ENCODE data around the gene GGA2.
"Not testable (repeated sequence)": the region's sequence is repeated elsewhere in the genome, so short reads cannot be mapped to it uniquely, and the experiment has no call there.

The GGA2 gene

DNA sequence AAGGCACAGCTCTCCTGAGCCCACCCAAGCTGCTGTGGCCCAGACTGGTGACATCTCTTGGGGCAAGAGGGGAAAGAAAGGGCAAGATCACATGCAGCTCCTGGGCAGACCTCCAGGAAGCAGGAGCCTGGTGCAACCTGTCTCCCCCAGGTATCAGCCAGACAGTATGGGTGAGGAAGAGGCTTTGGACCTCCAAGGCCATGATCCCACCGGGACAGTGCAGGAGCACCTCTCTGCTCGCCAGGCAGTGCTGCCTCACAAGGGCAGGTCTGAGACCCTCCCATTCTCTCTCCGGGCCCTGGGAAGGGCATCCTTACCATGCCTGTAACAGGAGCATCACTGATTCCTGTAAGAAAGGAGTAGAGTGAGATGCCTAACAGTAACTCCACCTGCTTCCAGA, 31.7 kb downstream of the GGA2 start:
- no peak for DNase-seq (ENCODE audit: low read depth in 2 of 2)

DNA sequence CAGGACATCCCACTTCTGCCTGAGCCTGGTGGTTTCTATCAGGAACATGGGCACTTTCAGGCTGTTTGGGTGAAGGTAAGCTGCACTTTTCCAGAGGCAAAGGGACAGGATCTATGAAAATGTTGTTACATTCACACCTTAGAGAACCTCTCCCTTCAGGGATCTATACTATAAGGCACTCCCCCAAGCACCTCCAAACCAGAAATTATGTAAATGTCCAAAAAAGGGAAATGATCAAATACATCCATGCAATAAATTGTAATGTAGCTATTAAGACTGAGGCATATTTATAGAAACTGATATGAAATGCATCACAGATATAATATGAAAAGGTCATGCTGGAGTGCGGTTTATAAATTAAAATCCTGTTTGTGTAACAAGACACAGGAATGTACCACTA, 34.0 kb downstream of the GGA2 start:
- no peak for DNase-seq (ENCODE audit: low read depth in 2 of 2)

DNA sequence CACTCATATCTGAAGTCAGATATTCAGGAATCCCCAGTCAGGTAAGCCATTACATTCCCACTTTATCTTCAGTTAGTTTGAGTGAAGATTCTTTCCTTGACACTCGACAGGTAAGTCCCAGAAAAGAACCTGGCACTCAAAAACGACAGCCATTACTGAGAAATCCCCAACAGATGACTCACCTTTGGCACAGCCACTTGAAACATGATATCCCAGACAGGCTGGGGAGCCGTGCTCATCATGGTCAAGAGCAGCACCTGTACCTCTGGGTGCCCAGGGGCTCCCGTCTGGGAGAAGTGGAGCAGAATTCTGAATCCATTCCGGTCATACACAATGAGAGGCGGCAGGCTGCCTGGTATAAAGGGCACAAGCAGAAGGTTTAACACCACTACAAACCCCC, 40.5 kb downstream of the GGA2 start:
- no peak for DNase-seq (ENCODE audit: low read depth in 2 of 2)

DNA sequence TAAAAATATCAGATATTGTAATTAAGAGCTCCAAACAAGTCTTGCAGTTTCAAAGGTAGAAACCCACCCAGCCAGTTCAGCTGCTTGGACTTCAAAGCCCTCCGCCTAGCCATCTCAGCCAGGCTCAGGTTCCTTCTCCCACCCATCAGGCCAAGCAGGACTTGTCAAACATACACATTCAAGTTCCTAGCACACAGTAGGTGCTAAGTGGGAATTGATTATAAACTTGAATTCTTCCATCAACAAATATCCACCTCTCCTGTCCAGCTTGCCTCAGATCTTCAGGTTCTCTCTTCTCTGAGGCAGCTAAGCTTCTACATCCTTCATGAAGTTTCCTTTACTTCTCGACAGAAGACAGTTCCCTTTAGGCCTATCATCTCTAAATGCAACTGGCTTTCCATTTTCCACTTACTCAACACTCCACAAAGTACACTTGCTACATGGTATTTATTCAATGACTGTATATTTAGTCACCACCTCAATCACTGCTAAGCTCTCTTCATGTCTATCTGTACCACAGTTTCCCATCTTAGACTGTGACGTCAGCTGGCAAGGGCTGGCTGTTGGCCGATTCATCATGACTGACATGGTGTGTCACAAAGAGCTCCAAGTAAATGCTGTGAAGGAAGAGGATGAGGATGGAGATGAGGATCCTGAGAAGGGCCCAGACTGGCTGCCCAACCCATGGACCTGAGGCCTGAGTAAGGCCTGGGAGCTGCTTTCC, 44.0 kb downstream of the GGA2 start:
- DNase-seq (ENCODE audit: low read depth in 2 of 2): peak; percentile 13 to 18

GRCh38 chr16:23465179-23465578, 45.1 kb downstream of the GGA2 start:
- DNase-seq (ENCODE audit: low read depth in 2 of 2): no peak

DNA sequence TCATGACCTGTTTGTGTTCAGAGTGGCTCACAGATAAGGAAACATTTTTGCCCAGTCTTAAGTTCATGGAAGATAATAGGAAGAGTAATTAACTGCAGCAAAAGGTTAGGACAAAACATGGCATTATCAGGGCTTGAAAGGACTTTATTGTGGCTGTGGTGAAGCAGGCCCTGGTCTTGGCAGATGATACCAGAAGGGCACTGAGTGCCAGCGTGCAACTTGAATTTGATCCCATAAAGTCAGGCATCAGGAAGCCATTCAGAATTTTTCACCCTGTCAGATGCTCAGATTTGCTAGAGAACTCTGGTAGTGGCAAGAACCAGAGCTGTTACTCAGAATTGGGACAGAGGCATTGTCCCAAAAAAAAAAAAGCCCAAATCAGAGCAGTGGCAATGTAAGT, 46.1 kb downstream of the GGA2 start:
- no peak for DNase-seq (ENCODE audit: low read depth in 2 of 2)

GRCh38 chr16:23462994-23463393, 47.3 kb downstream of the GGA2 start:
- DNase-seq (ENCODE audit: low read depth in 2 of 2): peak; percentile 61 to 62

GRCh38 chr16:23453338-23454052, 56.8 kb downstream of the GGA2 start:
- no peak for DNase-seq (ENCODE audit: low read depth in 2 of 2)

DNA sequence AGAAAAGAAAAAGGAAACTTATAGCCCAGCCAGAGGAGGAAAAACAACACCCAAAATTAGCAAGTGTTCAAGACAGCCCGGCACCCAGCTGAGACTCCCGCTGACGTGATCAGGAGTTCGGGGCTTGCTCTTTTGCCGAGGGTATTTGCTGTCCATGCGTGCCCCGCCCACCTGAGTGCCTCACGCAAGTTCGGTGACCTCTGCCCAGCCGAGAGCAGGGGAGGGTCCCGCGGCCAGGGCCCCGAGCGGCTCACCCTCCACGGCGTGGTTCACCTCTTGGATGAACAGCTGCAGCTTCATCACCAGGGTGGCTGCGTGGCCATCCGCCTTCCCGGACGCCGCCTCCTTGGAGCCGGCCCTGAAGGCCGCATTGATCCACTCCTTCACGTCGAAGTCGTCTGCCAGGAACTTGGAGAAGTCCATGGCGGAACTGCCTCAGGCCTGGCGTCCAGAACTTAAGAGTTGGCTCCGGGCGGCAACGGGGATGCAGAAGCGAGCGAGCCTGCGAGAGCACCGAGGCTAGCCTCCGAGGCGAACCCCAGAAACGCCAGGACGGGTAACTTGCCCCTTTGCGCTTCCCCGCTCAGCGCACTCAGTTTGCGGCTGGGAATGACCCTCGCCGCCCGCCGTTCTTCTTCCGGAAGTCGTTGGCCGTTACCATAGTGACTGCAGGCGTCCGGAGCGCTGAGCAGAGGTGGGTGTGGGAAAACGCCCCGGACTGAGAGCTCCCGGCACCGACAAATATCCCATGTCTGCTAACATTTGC, 57.5 kb downstream of the GGA2 start, which contains the start of gene COG7:
TSS of gene COG7 (minus strand) at position 618 of the 766 bp plus-strand sequence. CDS start at position 423, 195 bp downstream.
- DNase-seq (ENCODE audit: low read depth in 2 of 2): peak; percentile 71 to 77

DNA sequence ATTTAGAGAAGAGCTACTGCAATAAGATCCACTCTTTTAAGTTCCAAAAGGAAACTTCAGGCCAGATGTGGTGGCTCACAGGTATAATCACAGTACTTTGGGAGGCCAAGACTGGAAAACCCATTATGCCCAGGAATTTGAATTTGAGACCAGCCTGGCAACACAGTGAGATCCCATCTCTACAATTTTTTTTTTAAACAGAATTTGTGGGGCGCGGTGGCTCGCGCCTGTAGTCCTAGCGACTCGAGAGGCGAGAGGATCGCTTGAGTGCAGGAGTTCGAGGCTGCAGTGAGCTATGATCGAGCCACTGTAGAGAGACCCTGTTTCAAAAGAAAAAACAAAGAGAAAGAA, 58.1 kb downstream of the GGA2 start:
- no peak for DNase-seq (ENCODE audit: low read depth in 2 of 2)

DNA sequence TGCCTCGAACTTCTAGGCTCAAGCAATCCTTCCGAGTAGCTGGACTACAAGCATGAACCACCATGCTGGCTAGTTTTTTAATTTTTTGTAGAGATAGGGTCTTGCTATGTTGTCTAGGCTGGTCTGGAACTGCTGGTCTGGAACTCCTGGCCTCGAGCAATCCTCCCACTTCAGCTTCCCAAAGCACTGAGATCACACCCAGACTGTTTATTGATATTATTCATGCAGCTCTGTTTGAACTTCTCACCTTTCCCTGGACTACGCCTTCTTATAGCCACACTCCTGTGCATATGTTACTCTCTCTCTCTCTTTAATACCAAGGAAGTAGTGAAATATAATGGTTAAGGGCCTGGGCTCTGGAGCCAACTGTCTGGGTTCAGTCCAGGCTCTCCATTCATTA, 61.9 kb downstream of the GGA2 start:
- DNase-seq (ENCODE audit: low read depth in 2 of 2): no peak

DNA sequence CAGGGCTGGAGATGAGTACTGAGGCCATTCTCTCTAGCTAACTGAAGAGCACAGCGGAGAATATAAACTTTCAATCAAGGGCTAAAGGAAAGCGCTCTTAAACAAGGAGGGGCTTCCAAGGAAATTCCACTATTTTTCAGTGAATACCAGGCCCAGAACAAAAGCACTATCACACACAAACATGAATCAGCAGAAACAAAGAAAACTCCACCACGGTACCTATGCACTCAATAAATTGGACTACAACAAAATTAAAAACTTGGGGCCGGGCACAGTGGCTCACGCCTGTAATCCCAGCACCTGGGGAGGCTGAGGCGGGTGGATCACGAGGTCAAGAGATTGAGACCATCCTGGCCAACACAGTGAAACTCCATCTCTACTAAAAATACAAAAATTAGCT, 72.8 kb downstream of the GGA2 start:
- not testable (repeated sequence) for DNase-seq (ENCODE audit: low read depth in 2 of 2)

DNA sequence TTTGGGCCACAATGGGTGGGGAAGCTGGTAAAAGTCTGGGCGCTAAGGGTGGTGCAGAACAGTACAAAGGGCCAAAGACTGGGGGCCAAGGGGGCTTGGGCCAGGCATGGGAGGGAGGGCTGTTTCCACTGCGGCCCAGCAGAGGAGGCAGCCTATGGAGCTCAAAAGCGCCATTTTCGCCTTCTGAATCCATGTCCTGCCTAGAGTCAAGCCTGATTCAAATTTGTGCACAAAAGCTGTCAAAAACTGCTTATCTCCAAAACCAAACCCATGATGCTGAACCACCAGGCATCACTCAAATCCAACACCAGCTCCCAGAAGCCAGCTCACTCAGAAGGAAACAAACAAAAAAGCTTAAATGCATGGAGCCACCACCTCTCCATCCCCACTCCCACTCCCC, 73.3 kb downstream of the GGA2 start:
- DNase-seq (ENCODE audit: low read depth in 2 of 2): no peak

GRCh38 chr16:23435500-23435899, 74.8 kb downstream of the GGA2 start:
- no peak for DNase-seq (ENCODE audit: low read depth in 2 of 2)

GRCh38 chr16:23434380-23434779, 75.9 kb downstream of the GGA2 start:
- peak; percentile 36 to 41 for DNase-seq (ENCODE audit: low read depth in 2 of 2)

DNA sequence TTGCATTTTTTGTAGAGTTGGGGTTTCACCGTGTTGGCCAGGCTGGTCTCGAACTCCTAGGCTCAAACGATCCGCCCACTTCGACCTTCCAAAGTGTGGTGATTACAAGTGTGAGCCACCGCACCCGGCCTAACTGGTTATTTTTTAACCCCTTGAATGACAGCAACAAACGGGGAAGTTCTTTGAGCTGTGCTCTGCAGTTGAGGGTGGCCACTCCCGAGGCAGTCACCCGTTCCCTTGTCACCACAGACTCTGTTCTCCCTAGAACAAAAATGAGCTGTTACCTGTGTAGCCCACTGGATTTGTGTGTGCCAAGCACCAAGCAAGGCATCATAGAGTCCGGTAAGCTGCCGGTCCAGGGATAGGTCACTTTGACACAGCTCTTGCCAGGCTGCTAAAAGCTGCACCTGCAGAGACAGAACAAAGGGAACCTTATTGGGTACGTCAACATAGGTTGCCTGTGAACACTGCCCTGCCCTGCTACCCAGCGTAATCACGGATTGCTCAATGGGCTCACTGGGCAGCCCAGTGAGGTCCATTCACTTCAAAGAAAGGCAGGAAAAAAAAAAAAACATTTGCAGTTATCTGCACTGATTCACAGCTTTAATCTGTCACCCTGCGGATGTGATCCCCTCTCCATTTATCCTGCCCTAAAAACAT, 76.9 kb downstream of the GGA2 start:
- no peak for DNase-seq (ENCODE audit: low read depth in 2 of 2)

DNA sequence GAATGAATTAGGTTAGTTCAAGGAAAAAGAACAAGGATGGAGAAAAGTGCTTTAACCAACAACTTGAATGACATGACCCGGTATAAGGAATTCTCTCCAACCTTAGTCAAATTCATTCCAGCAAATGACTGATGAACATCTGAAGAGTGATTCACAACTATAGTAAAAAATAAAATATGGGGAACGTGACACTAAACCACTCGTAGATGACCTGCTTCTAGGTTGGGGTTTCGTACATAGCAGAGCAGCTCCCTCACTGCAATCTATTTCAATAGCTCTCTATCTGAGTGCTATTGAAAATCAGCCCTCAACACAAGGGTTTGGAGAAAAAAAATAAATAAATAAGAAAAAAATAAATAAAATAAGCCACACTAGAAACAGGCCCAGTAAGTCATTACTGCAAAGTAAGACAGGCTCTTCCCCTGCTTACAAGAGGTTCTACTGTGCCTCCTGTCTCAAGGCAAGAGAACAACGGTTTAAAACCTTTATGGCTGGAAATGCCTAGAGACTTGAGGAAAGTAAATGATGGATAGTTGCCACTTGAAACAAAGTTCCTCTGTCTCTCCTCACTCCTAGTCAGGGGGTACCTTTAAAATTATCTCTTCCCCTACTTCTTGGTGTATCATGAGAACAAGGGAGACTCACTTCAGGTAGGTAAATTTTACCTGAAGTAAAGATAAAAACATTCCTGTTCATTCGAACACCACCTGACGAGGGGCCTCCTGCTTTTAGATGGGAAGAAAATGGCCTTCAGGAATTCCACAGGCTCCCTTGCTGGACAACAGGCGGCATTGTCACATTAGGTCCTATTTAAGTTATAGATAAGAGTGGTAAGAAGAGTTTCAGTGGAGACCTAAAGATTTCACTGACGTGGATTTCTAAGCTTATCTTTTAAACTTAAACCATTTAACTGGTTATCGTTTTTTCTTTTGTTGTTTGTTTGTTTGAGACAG, 77.8 kb downstream of the GGA2 start:
- no peak for DNase-seq (ENCODE audit: low read depth in 2 of 2)

GRCh38 chr16:23428351-23428750, 81.9 kb downstream of the GGA2 start:
- no peak for DNase-seq (ENCODE audit: low read depth in 2 of 2)

GRCh38 chr16:23424292-23424958, 85.9 kb downstream of the GGA2 start:
- DNase-seq (ENCODE audit: low read depth in 2 of 2): no peak

GRCh38 chr16:23423496-23424049, 86.7 kb downstream of the GGA2 start:
- peak; percentile 95 to 96 for DNase-seq (ENCODE audit: low read depth in 2 of 2)

Data from fibroblast of skin of left quadriceps (primary cell).